HepG2 (cell line): Measurements from ENCODE around the gene COX6A2. TPM values are rescaled to one million over a fixed set of nuclear protein-coding genes. Genes with fewer than 3 reads are reported as not detected.

ENCODE experiments used
- AGO2 ChIP-seq: fragments of 200-400 bp; formaldehyde crosslinking; optimal IDR thresholded peaks from 2 replicates; pipeline ENCODE3; 2017; ENCODE audit warnings: mild to moderate bottlenecking, low read depth, low read length, moderate library complexity
- ARNTL ChIP-seq: sonication (generic); formaldehyde crosslinking; IDR thresholded peaks from 2 replicates; pipeline ENCODE4 v1.4.0; 2020; ENCODE audit warnings: mild to moderate bottlenecking, missing genetic modification reagents
- ATF3 ChIP-seq: sonication (generic); formaldehyde crosslinking; IDR thresholded peaks from 2 replicates; pipeline ENCODE4 v1.4.0; 2020; ENCODE audit warnings: missing genetic modification reagents
- ESRRA ChIP-seq: sonication (generic); formaldehyde crosslinking; IDR thresholded peaks from 2 replicates; pipeline ENCODE4 v1.5.1; 2020; ENCODE audit warnings: mild to moderate bottlenecking, low read depth, missing genetic modification reagents
- FOXK1 ChIP-seq: sonication (generic); formaldehyde crosslinking; IDR thresholded peaks from 2 replicates; pipeline ENCODE4 v1.4.0; 2020; ENCODE audit warnings: low read depth, missing genetic modification reagents, borderline replicate concordance
- HIVEP1 ChIP-seq: sonication (generic); formaldehyde crosslinking; IDR thresholded peaks from 2 replicates; pipeline ENCODE4 v1.4.0; 2020; ENCODE audit warnings: mild to moderate bottlenecking, missing genetic modification reagents
- HOXA9 ChIP-seq: sonication (generic); formaldehyde crosslinking; IDR thresholded peaks from 2 replicates; pipeline ENCODE4 v1.8.1; 2022; ENCODE audit warnings: missing genetic modification reagents, mild to moderate bottlenecking, moderate library complexity, borderline replicate concordance
- KLF12 ChIP-seq: sonication (generic); formaldehyde crosslinking; IDR thresholded peaks from 2 replicates; pipeline ENCODE4 v1.4.0; 2020; ENCODE audit warnings: missing genetic modification reagents, borderline replicate concordance
- PAF1 ChIP-seq: IDR thresholded peaks from 2 replicates; pipeline ENCODE4 v1.6.1; 2016; ENCODE audit warnings: missing genetic modification reagents, missing compliant biosample characterization
- POLR2AphosphoS5 ChIP-seq: IDR thresholded peaks from 2 replicates; pipeline ENCODE4 v1.6.1; 2012; ENCODE audit warnings: low read depth, low read length
- SALL1 ChIP-seq: sonication (generic); formaldehyde crosslinking; IDR thresholded peaks from 2 replicates; pipeline ENCODE4 v1.8.0; 2022; ENCODE audit warnings: mild to moderate bottlenecking, missing genetic modification reagents
- SP1 ChIP-seq, 2 experiments: fragments of 450-650 bp in 1 of 2; sonication (generic) in 1 of 2; formaldehyde crosslinking in 1 of 2; IDR thresholded peaks; 2 replicates each; pipeline versions ENCODE4 v1.4.0 to v1.6.1; 2016 to 2020; ENCODE audit warnings: missing genetic modification reagents in 1 of 2
- SRSF9 ChIP-seq: fragments of 200-400 bp; formaldehyde crosslinking; IDR thresholded peaks from 2 replicates; pipeline ENCODE4 v1.6.1; 2018; ENCODE audit warnings: borderline replicate concordance, mild to moderate bottlenecking, low read depth, low read length; ENCODE audit not compliant: insufficient read depth, poor library complexity, severe bottlenecking
- STAT6 ChIP-seq: sonication (generic); formaldehyde crosslinking; IDR thresholded peaks from 2 replicates; pipeline ENCODE4 v1.4.0; 2020; ENCODE audit warnings: missing genetic modification reagents, mild to moderate bottlenecking, borderline replicate concordance
- TSC22D2 ChIP-seq: sonication (generic); formaldehyde crosslinking; IDR thresholded peaks from 2 replicates; pipeline ENCODE4 v1.5.1; 2020; ENCODE audit warnings: missing genetic modification reagents, mild to moderate bottlenecking, borderline replicate concordance
- ZBTB1 ChIP-seq: sonication (generic); formaldehyde crosslinking; IDR thresholded peaks from 2 replicates; pipeline ENCODE4 v1.4.0; 2020; ENCODE audit warnings: missing genetic modification reagents, borderline replicate concordance
- ZNF251 ChIP-seq: sonication (generic); formaldehyde crosslinking; IDR thresholded peaks from 2 replicates; pipeline ENCODE4 v1.9.0; 2021; ENCODE audit warnings: mild to moderate bottlenecking, missing genetic modification reagents
- ZNF598 ChIP-seq: sonication (generic); formaldehyde crosslinking; IDR thresholded peaks from 2 replicates; pipeline ENCODE4 v1.5.1; 2020; ENCODE audit warnings: mild to moderate bottlenecking, missing genetic modification reagents, borderline replicate concordance
- polyA plus RNA-seq, 8 experiments: library from polyadenylated mRNA; depleted of rRNA in 3 of 8; stranded (reverse) in 7 of 8; unstranded in 1 of 8; fragments of >200 nt; fragmentation: Illumina TruSeq in 4 of 8; extraction: Trizol in 4 of 8; gene quantifications; 2 replicates each; pipeline versions ENCODE4 v1.2.1 to v1.2.3, GENCODE V29; 2011 to 2016; ENCODE audit warnings: low read depth in 4 of 8, missing spikeins in 1 of 8, mixed read lengths in 1 of 8; ENCODE audit not compliant: insufficient read depth in 1 of 8
- total RNA-seq, 5 experiments: library from RNA; depleted of rRNA; stranded (reverse); fragments of >200 nt; fragmentation: Illumina TruSeq; extraction: Trizol; gene quantifications; 2 replicates each; pipeline ENCODE4 v1.2.3, GENCODE V29; 2016; ENCODE audit warnings: low read depth in 1 of 5
- TF ChIP-seq, protein P1 (sequence below): sonication (generic); formaldehyde crosslinking; conservative IDR thresholded peaks from 2 replicates; pipeline ENCODE4 v1.4.0; 2020; ENCODE audit warnings: mild to moderate bottlenecking, missing genetic modification reagents, moderate library complexity
- TF ChIP-seq, protein P2 (sequence below): sonication (generic); formaldehyde crosslinking; IDR thresholded peaks from 2 replicates; pipeline ENCODE4 v1.8.0; 2022; ENCODE audit warnings: mild to moderate bottlenecking, missing genetic modification reagents, moderate library complexity

The COX6A2 gene
- total and polyA plus RNA-seq, 2 of the 13 experiments (the other 11 are each of a cell fraction or from before 2014, with no cell fraction given): not detected

DNA sequence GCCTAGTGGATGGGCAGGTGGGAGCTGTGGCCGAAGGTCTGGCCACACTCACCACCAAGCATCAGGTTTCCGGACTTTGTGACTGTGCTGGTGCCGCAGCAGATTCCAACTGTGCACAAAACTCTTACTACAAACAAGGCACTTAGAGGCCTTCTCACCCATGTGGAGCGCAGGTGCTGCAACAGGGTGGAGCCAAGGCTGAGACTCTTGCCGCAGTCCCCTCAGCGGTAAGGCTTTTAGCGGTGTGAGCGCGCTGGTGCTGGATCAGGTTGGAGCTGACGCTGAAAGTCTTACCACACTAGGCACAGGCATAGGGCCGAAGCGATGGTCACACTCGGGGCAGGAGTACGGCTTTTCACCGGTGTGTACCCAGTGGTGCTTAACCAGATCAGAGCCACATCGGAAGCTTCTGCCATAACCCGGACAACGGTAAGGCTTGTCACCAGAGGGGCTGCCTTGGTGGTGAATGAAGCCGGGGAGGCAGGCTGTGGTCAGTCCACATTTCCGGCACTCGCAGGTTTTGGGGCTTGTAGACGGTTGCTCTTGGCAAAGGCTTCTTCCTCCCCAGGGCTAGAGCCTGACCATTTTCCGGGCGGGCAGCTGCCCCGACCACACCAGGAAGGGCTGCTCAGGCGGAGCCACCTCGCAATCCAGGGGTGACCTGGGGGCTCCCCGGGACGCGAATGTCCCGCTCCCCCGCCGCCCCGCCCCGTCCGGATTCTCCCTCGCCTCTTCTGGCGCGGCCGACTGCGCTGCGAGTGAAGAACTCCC lies 30.1 kb upstream of the COX6A2 start (continued):
- TF ChIP-seq, protein P1, sequence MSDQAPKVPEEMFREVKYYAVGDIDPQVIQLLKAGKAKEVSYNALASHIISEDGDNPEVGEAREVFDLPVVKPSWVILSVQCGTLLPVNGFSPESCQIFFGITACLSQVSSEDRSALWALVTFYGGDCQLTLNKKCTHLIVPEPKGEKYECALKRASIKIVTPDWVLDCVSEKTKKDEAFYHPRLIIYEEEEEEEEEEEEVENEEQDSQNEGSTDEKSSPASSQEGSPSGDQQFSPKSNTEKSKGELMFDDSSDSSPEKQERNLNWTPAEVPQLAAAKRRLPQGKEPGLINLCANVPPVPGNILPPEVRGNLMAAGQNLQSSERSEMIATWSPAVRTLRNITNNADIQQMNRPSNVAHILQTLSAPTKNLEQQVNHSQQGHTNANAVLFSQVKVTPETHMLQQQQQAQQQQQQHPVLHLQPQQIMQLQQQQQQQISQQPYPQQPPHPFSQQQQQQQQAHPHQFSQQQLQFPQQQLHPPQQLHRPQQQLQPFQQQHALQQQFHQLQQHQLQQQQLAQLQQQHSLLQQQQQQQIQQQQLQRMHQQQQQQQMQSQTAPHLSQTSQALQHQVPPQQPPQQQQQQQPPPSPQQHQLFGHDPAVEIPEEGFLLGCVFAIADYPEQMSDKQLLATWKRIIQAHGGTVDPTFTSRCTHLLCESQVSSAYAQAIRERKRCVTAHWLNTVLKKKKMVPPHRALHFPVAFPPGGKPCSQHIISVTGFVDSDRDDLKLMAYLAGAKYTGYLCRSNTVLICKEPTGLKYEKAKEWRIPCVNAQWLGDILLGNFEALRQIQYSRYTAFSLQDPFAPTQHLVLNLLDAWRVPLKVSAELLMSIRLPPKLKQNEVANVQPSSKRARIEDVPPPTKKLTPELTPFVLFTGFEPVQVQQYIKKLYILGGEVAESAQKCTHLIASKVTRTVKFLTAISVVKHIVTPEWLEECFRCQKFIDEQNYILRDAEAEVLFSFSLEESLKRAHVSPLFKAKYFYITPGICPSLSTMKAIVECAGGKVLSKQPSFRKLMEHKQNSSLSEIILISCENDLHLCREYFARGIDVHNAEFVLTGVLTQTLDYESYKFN (CRISPR knock-in tag): peak; percentile 89
- TF ChIP-seq ARNTL (CRISPR knock-in tag): peak; percentile 62; the same call in 1 of the 2 replicates
- no peak for TF ChIP-seq SP1 (IDR thresholded peaks at IDR 0.05)
- peak; percentile 78 for TF ChIP-seq SP1 (CRISPR knock-in tag; IDR thresholded peaks at IDR 0.05)
- peak; percentile 88 for TF ChIP-seq ESRRA (CRISPR knock-in tag)
- TF ChIP-seq SALL1 (CRISPR knock-in tag): peak; percentile 97
- TF ChIP-seq HIVEP1 (CRISPR knock-in tag): 0 out of 2 replicates have a peak, but pooled peaks have one; percentile 33
- no peak for TF ChIP-seq SRSF9
- TF ChIP-seq HOXA9 (CRISPR knock-in tag): no peak
- TF ChIP-seq ZNF598 (CRISPR knock-in tag): peak; percentile 98
- TF ChIP-seq STAT6 (CRISPR knock-in tag): peak; percentile 77; the same call in 1 of the 2 replicates
- peak; percentile 9 for TF ChIP-seq AGO2
- peak; percentile 74 for TF ChIP-seq POLR2AphosphoS5
- TF ChIP-seq ATF3 (CRISPR knock-in tag): peak; percentile 45; the same call in 1 of the 2 replicates
- TF ChIP-seq ZNF251: no peak; the same call in none of the 2 replicates
- peak; percentile 64; the same call in 1 of the 2 replicates for TF ChIP-seq KLF12 (CRISPR knock-in tag)
- TF ChIP-seq, protein P2, sequence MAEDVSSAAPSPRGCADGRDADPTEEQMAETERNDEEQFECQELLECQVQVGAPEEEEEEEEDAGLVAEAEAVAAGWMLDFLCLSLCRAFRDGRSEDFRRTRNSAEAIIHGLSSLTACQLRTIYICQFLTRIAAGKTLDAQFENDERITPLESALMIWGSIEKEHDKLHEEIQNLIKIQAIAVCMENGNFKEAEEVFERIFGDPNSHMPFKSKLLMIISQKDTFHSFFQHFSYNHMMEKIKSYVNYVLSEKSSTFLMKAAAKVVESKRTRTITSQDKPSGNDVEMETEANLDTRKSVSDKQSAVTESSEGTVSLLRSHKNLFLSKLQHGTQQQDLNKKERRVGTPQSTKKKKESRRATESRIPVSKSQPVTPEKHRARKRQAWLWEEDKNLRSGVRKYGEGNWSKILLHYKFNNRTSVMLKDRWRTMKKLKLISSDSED (CRISPR knock-in tag): 0 out of 2 replicates have a peak, but pooled peaks have one; percentile 16
- TF ChIP-seq PAF1 (CRISPR knock-in tag): no peak
- peak; percentile 81; the same call in 1 of the 2 replicates for TF ChIP-seq TSC22D2 (CRISPR knock-in tag)
- TF ChIP-seq ZBTB1 (CRISPR knock-in tag): 0 out of 2 replicates have a peak, but pooled peaks have one; percentile 19
- TF ChIP-seq FOXK1 (CRISPR knock-in tag): peak; percentile 58; the same call in 1 of the 2 replicates
